DOHH2 (cell line): Measurements from ENCODE around the gene KIF13A.

Source experiments
- EZH2phosphoT487 ChIP-seq: fragments of 200-600 bp; sonication (generic); IDR thresholded peaks from 2 replicates; pipeline ENCODE4 v1.6.1; 2017; ENCODE audit warnings: borderline replicate concordance, mild to moderate bottlenecking, antibody characterized with exemption, low read length, moderate library complexity, mixed read lengths
- TF ChIP-seq, protein P1 (sequence below): fragments of 200-600 bp; sonication (generic); IDR thresholded peaks from one replicate; pipeline ENCODE4 v1.5.1; 2014; ENCODE audit warnings: antibody characterized with exemption, mild to moderate bottlenecking, low read depth, low read length; ENCODE audit not compliant: poor library complexity, severe bottlenecking

DNA sequence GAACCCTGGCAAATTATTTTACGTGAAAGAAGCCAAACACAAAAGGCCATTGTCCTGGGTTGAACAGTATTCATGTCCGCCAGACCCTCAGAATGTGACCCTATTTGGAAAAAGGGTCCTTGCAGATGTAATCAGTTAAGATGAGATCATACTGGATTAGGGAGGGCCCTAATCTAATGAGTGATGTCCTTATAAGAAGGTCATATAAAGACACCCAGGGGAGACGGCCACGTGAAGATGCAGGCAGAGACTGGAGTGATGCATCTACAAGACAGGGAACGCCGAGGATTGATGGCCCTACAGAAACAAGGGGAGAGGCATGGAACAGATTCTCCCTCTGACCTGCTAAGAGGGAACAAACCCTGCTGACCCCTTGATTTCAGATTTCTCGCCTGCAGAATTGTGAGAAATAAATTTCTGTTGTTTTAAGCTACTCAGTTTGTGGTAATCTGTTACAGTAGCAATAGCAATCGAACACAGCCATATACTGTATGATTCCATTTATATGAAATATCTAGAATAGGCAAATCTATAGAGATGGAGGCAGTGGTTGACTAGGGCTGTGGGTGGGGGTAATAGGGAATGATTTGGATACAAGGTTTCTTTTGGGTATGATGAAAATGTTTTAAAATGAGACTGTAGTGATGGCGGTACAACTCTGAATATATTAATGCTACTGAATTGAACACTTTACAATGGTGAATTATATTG, 147.8 kb downstream of the KIF13A start:
- TF ChIP-seq, protein P1, sequence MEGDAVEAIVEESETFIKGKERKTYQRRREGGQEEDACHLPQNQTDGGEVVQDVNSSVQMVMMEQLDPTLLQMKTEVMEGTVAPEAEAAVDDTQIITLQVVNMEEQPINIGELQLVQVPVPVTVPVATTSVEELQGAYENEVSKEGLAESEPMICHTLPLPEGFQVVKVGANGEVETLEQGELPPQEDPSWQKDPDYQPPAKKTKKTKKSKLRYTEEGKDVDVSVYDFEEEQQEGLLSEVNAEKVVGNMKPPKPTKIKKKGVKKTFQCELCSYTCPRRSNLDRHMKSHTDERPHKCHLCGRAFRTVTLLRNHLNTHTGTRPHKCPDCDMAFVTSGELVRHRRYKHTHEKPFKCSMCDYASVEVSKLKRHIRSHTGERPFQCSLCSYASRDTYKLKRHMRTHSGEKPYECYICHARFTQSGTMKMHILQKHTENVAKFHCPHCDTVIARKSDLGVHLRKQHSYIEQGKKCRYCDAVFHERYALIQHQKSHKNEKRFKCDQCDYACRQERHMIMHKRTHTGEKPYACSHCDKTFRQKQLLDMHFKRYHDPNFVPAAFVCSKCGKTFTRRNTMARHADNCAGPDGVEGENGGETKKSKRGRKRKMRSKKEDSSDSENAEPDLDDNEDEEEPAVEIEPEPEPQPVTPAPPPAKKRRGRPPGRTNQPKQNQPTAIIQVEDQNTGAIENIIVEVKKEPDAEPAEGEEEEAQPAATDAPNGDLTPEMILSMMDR, result no peak
- TF ChIP-seq EZH2phosphoT487, result no peak
